Stimulated activated naive CD4-positive, alpha-beta T cell (primary cell): ENCODE results near the gene GPNMB.

Source experiments
- DNase-seq, 6 experiments: peaks; one replicate each; lab custom pipeline; 2025; lab: John Stamatoyannopoulos, UW

GPNMB gene

DNA sequence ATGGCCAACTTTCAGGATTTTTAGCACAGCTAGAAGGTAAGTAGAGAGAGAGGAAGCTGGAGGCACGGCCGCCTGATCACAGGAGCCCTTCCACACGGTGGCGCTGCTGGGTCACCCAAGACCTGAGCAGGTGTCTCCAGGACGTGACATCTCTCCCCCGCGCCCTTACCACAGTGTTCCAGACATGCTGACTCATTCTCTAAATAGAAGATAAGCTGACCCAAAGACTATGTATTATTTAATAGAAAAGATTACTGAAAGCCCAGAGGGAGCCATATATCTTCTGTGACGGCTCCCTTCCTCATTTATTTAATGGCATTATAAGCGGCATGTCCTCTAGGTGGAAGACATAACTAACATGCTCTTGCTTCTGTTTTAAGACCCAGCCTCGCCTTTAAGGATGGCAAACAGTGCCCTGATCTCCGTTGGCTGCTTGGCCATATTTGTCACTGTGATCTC lies 26.6 kb downstream of the GPNMB start:
- DNase-seq = peak; percentile 68 to 86 (median 76)

DNA sequence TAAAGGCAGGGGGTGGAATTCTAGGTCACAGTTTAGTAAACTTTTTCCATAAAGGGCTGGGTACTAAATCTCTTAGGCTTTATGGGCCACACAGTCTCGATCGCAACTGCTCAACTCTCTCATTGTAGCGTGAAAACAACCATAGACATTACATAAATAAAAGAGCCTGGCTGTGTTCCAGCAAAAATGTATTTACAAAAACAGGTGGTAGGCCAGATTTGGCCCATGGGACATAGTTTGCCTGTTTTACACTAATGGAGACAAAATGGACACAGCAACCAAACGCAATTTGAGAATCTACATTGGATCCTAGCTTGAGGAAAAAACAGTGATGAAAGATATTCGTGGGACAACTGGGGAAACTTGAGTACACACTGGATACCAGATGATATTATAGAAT lies 29.3 kb downstream of the GPNMB start:
- DNase-seq = no peak

DNA sequence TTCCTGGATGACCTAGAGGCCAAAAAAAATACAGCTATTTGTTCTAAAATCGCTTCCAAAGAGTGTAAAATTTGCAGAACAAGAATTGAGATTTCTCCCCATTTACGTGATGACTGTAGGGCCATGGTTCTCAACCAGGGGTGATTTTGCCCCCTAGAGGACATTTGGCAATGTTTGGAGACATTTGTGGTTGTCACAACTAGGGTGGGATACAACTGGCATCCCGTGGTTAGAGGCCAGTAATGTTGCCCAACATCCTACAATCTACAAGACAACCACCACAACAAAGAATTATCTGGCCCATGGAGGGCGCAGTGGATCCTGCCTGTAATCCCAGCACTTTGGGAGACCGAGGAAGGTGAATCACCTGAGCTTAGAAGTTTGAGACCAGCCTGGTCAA lies 29.8 kb downstream of the GPNMB start:
- no peak for DNase-seq

DNA sequence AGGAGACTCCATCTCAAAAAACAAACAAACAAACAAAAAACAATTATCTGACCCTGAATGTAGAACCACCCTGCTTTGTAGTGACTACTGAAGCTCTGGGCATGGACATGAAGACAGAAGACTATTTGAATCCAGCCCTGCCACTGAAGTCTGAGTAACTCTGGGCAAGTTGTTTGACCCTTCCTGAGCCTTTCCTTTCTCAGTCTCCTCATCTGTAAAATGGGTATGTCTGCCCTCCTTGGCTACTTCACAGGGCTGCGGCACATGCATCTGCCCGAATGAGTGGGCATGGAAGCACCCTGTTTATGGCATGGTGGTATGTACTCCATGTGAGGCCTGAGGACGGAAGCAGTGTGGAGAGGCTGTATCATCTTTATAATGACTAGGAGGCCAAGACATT lies 30.4 kb downstream of the GPNMB start:
- no peak for DNase-seq

DNA sequence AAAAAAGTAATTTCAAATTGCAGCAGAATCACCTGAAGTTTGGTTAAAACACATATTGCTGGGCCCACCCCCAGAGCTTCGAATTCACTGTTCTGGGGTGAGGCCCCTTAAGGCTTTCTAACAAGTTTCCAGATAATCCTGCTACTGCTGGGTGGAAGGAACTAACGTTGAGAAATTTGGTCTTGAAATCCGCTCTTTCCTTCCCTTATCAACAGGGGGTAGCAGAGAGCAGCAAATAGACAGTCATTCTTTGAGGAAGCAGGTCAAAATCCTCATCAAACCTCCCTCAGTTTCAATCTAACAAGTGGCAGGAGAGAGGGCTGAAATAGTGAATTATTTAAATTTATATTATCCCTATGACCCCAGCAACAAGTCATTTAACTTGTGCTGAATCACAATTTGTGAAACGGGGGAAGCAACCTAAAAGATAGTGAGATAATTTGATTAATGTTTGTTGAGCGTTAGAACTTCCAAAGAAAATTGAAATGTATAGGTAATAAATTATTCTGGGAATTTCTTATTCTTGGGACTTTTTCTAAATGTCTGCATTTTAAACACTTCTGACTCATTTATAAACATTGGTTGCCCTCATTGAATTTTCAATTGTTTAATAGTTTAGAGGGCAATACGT lies 30.9 kb downstream of the GPNMB start:
- peak in 3 of 6 experiments; percentile 32 to 66 (median 65) for DNase-seq

DNA sequence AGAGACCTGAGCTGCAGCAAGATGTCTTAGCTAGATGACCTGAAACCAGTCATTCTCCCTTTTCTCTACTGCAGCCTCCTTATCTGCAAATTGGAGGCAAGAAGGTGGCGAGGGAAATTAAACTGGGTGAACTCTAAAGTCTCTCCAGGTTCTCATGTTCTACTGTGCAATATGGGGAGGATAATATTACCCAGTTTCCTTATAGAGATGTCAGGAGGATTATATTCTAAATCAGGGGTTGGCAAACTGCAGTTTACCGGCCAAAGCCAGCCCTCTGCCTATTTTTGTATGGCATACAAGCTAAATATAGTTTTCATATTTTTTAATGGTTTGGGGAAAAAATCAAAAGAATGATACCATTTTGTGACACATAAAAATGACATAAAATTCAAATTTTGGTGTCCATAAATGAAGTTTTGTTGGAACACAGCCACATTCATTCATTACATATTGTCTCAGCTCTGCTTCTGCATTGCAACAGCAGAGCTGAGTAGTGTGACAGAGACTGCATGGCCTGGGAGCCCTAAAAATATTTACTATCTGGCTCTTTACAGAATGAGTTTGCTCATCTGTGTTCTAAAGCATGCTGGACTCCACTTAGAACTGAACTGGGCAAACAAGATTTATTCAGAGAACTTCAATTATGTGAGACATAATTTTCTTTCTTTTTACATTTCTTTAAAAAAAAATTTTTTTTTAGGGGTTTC lies 33.4 kb downstream of the GPNMB start:
- no peak for DNase-seq

DNA sequence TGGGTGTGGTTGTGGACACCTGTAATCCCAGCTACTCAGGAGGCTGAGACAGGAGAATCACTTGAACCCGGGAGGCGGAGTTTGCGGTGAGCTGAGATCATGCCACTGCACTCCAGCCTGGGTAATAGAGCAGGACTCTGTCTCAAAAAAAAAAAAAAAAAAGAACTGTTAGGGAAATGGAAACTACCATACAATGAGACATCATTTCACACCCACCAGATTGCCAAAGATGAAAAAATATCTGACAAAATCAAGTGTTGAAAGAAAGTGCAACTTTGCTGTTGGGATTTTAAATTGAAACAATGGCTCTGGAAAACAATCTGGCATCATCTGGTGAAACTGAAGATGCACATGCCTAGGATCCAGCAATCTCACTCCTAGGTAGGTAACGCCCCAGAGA lies 36.5 kb downstream of the GPNMB start:
- no peak for DNase-seq

DNA sequence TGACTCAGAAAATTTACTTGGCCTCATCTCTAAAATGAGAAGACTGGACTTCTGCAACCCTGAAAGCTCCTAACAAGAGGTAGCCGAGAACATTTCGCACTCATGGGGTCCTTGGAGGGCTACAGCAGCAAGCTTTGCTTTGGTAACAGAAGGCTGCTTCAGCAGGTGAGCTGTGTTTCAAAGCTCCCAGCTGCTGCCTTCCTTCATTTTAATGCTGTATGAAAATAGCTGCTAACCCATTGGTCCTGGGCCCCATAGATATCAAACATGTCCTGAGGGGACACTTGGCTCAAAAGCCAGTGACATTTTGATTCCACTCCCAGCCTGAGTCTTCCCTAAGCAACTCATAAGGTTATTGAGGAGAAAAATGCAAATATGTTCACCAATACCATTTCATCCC lies 38.3 kb downstream of the GPNMB start:
- DNase-seq = no peak

DNA sequence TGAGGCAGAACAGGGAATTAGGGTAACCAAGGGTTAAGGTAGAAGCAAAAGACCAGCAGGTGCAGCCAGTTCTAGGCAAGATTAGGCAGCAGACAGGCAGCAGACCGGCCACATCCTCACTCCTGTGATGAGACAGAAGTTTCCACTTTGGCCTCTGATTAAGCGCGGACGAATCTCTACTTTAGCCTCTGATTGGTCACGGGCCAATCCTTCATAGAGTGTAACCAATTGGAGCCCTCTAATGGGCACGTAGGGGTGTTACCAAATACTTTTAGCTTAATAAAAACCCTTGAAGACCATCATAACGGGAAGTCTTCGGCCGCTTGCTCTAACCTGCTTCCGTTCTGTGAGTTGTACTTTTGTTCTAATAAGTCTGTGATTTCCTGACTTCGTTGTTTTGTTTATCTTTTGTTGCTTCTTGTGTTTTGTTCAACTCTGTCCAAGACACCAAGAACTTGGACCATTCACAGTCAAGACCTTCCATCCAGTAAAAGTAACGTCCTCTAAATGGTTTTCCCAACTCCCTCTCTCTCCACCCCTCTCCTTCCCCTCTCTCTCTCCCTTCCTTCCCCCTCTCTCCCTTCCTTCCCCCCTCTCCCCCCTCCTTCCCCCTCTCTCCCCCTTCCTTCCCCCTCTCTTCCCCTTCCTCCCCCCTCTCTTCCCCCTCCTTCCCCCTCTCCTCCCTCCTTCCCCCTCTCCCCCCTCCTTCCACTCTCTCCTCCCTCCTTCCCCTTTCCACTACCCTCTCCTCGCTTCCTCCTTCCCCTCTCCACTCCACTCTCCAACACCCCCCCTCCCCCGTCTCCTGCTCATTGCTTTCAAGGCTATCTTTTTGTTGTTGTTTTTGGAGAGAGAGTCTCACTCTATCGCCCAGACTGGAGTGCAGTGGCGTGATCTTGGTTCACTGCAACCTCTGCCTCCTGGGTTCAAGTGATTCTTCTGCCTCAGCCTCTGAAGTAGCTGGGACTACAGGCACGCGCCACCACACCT lies 39.4 kb downstream of the GPNMB start:
- DNase-seq = no peak

DNA sequence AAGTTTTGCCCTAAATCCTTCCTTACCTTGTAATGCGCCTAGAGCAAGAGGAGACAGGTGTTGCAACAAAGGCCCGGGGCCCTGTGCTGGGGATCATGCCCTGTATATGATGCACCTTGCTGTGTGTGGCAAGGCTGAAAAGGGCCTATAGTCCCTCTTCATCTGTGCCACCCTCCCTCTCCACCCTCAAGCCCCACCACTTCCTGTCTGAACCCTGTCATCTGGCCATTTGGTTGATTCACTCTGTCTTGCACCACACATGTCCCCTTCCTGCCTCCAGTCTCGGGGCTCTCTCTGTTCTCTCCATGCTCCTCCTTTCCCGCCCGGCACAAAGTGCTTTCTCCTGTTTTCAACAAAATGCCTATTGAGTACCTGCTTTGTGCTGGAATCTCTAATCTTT lies 41.0 kb downstream of the GPNMB start:
- DNase-seq = no peak

DNA sequence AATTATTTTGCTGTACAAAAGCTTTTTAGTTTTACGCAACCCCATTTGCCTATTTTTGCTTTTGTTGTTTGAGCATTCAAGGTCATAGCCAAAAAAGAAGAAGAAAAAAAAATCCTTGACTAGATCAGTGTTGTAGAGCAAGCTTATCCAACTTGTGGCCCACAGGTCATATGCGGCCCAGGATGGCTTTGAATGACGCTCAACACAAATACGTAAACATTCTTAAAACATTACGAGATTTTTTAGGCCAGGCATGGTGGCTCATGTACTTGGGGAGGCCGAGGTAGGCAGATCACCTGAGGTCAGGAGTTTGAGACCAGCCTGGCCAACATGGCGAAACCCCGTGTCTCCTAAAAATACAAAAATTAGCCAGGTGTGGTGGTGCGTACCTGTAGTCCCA lies 44.4 kb downstream of the GPNMB start:
- no peak for DNase-seq

DNA sequence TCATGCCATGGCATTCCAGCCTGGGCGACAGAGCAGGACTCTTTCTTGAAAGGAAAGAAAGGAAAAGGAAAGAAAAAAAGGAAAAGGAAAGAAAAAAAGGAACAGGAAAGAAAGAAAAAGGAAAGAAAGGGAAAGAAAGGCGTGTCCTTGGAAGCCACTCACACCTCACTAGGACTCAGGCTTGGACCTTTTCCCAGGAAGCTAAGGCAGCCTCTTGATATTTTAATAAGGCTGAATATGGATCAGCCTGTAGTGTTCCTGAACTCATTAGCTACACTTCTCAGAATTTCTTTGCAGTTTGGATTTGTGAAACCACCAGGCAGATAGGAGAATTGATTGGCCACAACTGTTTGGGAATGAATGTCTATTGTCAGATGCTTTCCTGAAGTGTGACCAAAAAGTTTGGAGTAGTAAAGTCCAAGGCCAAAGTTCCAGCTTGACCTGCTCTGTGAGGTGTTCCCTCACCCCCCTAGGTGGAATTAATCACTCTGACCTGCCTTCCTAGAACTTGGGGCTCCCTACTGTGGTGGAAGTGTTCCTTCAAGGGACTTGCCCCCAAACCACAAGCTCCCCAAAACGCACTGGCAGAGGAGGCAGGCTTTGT lies 45.5 kb downstream of the GPNMB start:
- no peak for DNase-seq

DNA sequence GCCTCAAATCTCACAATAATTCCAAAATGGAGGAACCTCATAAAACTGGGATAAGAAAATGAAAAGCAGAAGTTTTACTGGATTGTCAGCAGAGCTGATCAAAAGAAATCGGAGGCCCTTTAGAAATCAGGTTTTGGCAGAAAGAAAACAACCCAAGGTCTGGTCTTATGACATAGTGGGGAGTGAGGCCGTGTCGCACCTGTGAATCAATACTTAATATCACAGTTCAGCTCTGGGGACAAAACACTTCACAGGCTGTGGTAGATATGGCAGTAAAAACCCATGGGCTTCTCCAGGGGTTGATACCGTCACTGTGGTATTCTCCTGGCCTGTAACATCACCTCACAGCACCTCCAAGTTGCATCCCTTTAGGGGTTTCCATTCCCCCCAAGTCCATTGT lies 46.0 kb downstream of the GPNMB start:
- DNase-seq = no peak

DNA sequence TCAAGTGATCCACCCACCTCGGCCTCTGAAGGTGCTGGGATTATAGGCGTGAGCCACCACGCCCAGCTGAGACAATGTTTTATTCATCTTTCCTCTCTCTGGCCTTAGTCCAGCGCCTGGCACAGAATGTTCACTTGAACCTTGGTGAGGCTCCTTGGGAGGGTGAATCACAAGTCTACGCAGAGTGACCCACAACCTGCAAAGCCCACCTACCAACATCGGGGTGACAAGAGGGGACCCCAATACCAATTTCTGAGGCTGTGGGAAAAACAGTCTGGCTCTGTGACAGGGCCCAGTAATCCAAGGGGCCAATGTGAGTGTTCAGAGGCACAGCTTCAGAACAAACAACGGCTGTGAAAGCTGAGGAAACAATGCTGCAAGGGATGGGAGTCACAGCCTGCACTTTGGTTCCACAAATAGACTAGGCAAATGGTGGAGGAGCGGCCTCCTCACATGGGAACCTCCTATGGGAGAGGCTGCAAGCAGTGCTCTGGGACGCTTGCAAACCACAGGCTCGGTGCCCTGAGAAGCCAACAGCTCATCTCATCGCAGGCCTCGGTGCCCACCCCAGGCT lies 47.0 kb downstream of the GPNMB start:
- no peak for DNase-seq

DNA sequence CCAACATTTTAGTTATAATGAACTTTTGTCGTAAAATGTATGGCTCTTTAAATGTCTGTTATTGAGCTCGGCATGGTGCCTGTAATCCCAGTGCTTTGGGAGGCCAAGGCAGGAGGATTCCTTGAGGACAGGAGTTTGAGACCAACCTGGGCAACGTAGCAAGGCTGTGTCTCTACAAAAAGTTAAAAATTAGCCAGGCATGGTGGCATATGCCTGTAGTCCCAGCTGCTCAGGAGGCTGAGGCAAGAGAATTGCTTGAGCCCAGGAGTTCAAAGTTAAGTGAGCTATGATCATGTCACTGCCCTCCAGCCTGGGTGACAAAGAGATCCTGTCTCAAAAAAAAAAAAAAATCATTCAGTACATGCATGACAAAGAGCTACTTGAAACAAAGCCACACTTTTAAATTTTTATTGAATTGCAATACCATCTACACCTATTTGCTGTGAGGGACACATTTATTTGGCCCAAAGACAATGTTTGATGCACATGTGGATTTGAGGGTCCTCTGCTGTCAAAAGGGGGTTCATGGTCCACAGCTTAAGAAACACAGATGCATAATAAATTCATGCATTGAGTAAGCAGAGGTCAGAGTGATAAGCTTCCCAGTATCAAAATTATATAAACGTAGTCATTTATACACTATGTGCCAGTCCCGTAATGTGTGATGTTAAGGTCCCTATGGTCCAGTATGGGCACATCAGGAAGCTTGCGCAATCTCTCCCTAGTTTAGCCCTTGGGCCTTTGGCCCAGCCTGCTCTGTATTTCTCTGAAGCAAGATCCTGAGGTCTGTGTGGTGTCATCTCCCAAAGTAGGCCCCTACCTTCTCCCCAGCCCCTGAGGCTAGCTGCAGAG lies 48.2 kb downstream of the GPNMB start:
- no peak for DNase-seq

DNA sequence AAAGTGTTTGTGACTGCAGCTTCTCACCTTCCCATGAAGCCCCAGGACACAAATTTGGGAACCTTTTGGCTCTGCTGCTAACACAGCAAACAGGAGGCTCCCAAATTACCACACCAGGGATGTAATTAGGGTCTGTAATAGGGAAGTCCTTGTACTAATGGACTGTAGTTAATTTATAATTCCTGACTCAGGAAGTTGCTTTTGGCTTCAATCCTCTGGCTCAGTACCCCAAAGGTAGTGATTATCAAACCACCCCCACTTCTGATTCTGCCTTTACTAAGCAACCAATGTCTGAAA lies 48.8 kb downstream of the GPNMB start:
- no peak for DNase-seq

DNA sequence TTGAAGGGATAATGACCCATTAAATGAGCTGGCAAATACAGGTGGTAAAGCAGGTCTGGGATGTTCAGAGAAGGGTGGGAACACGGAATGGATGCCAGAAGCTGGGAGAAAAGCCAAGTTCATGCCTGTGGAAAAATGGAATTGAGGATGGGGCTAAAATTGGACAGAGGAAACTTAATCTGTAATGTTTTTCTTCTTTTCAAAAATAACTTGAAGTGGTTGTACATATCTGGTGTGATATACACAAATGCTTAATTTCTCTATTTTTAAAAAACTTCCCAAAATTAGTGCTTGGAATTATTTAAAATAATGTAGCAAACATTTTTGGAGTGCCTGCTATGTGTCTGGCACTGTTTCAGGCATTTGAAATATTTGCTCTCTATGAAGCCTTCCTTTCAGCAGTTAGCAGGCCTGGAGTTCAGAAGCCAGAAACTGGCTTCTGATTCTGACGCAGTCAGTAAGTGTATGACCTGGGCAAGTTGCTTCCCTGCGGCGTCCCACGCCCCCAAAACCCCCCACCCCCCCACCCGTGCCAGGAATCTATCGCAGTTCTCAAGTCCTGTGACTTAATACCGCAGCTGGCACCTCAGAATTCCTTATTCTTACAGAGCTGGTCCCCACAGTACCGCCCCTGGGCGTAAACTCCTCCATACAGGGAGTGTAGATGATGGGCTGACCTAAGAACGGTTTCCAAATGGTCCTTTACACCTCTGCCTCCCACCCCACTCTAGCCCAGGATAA lies 51.7 kb downstream of the GPNMB start:
- DNase-seq = no peak

DNA sequence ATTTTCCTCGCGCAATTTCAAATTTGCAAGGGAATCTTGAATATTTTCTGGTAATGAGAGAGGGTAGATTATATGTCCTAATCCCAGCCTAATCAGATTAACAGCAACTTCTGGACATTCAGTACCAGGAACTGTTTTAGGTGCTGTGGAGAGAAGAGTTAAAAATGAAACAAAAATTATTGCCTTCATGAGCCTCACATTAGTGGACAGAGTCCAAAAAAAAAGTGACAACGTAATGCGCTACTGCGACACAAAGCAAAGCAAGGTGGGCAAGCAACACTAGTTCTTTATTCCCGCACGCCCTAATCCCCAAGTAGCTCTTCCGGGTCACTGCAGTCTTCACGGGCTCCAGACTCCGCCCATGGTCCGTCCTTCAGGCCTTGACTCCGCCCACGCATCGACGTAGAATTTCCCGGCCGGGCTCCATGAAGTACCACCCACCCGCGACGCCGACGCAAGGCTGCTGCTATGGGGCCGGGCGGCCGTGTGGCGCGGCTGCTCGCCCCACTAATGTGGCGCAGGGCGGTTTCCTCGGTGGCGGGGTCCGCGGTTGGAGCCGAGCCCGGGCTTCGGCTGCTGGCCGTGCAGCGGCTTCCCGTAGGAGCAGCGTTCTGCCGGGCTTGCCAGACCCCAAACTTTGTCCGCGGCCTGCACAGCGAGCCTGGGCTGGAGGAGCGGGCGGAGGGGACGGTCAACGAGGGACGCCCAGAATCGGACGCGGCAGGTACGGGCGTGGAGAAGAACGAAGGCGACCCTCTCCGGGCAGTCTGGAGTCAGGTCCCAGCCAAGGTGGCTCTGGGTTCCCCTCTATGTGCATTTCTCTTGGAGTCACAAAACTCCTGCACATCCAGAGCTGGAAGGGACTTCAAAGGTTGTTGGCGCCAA lies 52.6 kb downstream of the GPNMB start, which contains the start of gene MALSU1:
TSS of gene MALSU1 (plus strand) at position 455 of the 885 bp plus-strand sequence. CDS start at position 469, 14 bp downstream.
- DNase-seq = peak; percentile 86 to 94 (median 92)

DNA sequence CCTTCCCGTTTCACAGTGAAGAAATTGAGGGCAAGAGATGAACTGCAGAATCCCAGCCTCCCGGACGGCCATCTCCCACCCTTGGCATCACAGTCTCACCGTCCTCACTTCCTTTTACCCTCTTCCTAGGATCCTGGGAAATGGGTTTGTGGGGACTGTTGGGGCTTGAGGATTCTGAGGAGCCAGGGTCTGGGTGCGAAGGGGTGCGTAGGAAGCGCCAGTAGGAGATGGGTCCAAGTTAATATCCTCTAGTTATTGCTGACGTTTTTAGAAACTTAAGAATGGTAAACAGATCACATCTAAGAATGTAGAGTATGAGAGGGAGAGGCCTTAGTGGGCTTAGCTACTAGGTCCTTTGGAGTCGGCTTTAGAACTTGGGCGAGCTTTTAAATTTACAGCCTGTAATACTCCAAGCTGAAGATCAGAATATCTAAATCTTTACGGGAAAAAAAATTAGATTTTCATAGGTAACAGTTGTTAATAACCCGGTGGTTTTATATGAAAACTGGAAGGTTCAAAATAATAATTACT lies 53.3 kb downstream of the GPNMB start:
- DNase-seq = no peak
